Neuronal stem cell (in vitro differentiated cells): ENCODE data around the gene WDR18.
A peak's percentile ranks its signal among the peaks of the same experiment; 100 is the strongest.

Experiments used
- DNase-seq: peaks from one replicate; pipeline ENCODE4 v3.0.0-alpha.2; 2013; ENCODE audit warnings: low spot score
- H2AFZ ChIP-seq: one replicate; pipeline ENCODE4 v1.6.1; 2013; ENCODE audit warnings: mild to moderate bottlenecking, low read length, inconsistent platforms
- H2AK5ac ChIP-seq: 2 replicates; pipeline ENCODE4 v1.6.1; 2013; ENCODE audit warnings: low read depth, mild to moderate bottlenecking, inconsistent platforms, low read length, moderate library complexity, mixed read lengths
- H2BK120ac ChIP-seq: 2 replicates; pipeline ENCODE4 v1.6.1; 2013; ENCODE audit warnings: low read depth, mild to moderate bottlenecking, inconsistent platforms, low read length, moderate library complexity, mixed read lengths
- H2BK12ac ChIP-seq: one replicate; pipeline ENCODE4 v1.6.1; 2013; ENCODE audit warnings: low read length, inconsistent platforms
- H2BK15ac ChIP-seq: 2 replicates; pipeline ENCODE4 v1.6.1; 2013; ENCODE audit warnings: mild to moderate bottlenecking, low read length, inconsistent platforms, mixed read lengths
- H2BK5ac ChIP-seq: one replicate; pipeline ENCODE4 v1.6.1; 2013; ENCODE audit warnings: inconsistent platforms, mild to moderate bottlenecking, low read length, moderate library complexity
- H3K14ac ChIP-seq: one replicate; pipeline ENCODE4 v1.6.1; 2013; ENCODE audit warnings: low read length, inconsistent platforms
- H3K18ac ChIP-seq: 2 replicates; pipeline ENCODE4 v1.6.1; 2013; ENCODE audit warnings: low read length, inconsistent platforms
- H3K23ac ChIP-seq: 2 replicates; pipeline ENCODE4 v1.6.1; 2013; ENCODE audit warnings: low read depth, mild to moderate bottlenecking, mixed read lengths, low read length, inconsistent platforms; ENCODE audit not compliant: poor library complexity
- H3K27ac ChIP-seq: replicated peaks from 3 replicates; pipeline ENCODE4 v1.5.1; 2013; ENCODE audit warnings: low read length, inconsistent platforms
- H3K27me3 ChIP-seq, 3 experiments: 2 replicates each; pipeline ENCODE4 v1.6.1; 2013; ENCODE audit warnings: low read length in 3 of 3, mild to moderate bottlenecking in 2 of 3, inconsistent platforms in 1 of 3, low read depth in 1 of 3, mixed read lengths in 1 of 3, moderate library complexity in 1 of 3; ENCODE audit not compliant: control insufficient read depth in 3 of 3, insufficient read depth in 3 of 3
- H3K36me3 ChIP-seq, 2 donors: replicated peaks in 1 of 2; 2 replicates each; pipeline ENCODE4 v1.6.1; 2013; ENCODE audit warnings: low read length in 2 of 2; ENCODE audit not compliant: control insufficient read depth in 2 of 2, insufficient read depth in 2 of 2
- H3K4ac ChIP-seq: 2 replicates; pipeline ENCODE4 v1.6.1; 2013; ENCODE audit warnings: inconsistent platforms, mild to moderate bottlenecking, low read length, moderate library complexity
- H3K4me1 ChIP-seq, 2 donors: 1 replicate in 1 of 2; 2 replicates in 1 of 2; pipeline ENCODE4 v1.6.1; 2013; ENCODE audit warnings: low read length in 2 of 2, low read depth in 1 of 2; ENCODE audit not compliant: control insufficient read depth in 2 of 2, insufficient read depth in 1 of 2
- H3K4me2 ChIP-seq: one replicate; pipeline ENCODE4 v1.6.1; 2013; ENCODE audit warnings: mild to moderate bottlenecking, low read length, inconsistent platforms; ENCODE audit not compliant: insufficient read depth, poor library complexity, severe bottlenecking
- H3K4me3 ChIP-seq, 2 donors: 2 replicates each; pipeline ENCODE4 v1.5.1; 2013; ENCODE audit warnings: low read length in 2 of 2, mild to moderate bottlenecking in 2 of 2, inconsistent platforms in 1 of 2, moderate library complexity in 1 of 2
- H3K79me1 ChIP-seq: one replicate; pipeline ENCODE4 v1.6.1; 2013; ENCODE audit warnings: low read depth, mild to moderate bottlenecking, inconsistent platforms, low read length, moderate library complexity
- H3K9ac ChIP-seq: one replicate; pipeline ENCODE4 v1.6.1; 2013; ENCODE audit warnings: mild to moderate bottlenecking, low read depth, low read length, inconsistent platforms; ENCODE audit not compliant: poor library complexity
- H3K9me3 ChIP-seq, 2 donors: replicated peaks in 1 of 2; 2 replicates each; pipeline versions ENCODE3 to v1.6.1; 2013; ENCODE audit warnings: low read length in 2 of 2, mild to moderate bottlenecking in 2 of 2, inconsistent platforms in 1 of 2, low read depth in 1 of 2, mixed read lengths in 1 of 2, moderate library complexity in 1 of 2; ENCODE audit not compliant: control insufficient read depth in 2 of 2, insufficient read depth in 1 of 2
- H4K8ac ChIP-seq: one replicate; pipeline ENCODE4 v1.6.1; 2013; ENCODE audit warnings: low read depth, mild to moderate bottlenecking, inconsistent platforms, low read length, moderate library complexity
- H4K91ac ChIP-seq: one replicate; pipeline ENCODE4 v1.6.1; 2013; ENCODE audit warnings: low read length, low read depth, mild to moderate bottlenecking, inconsistent platforms; ENCODE audit not compliant: poor library complexity
- WGBS, 2 donors: extraction: QIAGEN DNeasy Blood & Tissue Kit; methylation state at CpG; one replicate each; pipeline ENCODE4 v1.1.7; 2013; ENCODE audit warnings: missing lambda C conversion rate in 2 of 2, mixed read lengths in 1 of 2; ENCODE audit not compliant: insufficient read length in 2 of 2, insufficient replicate concordance in 1 of 2; ENCODE audit errors: extremely low coverage in 2 of 2; 5-methylcytosine and 5-hydroxymethylcytosine counted together

Gene WDR18

DNA sequence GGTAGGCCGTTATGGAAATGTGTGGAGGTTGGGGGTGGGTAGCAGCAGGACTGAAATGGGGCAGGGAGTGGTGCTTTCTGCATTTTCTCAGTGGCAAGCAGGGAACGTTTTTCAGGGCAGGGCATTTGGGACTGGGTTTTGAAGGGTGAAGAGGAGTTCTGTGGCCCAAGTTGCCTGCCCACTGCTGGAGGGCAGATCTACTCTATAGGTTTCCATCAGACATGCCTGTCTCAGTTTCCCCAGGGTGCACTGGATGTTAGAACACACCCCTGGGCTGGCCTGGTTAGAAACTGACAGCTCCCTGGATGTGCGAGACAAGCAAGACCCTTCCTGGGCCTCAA, 15.2 kb downstream of the WDR18 start:
- Histone ChIP-seq H4K8ac (no peak overlapping the region), H3K18ac (no peak overlapping the region), H3K4me3 (no peak overlapping the region), H2BK120ac (no peak overlapping the region), H3K14ac (no peak overlapping the region), H3K27ac (no peak overlapping the region), H3K9ac (no peak overlapping the region), H2BK15ac (no peak overlapping the region), H2AK5ac (no peak overlapping the region), H3K4ac (no peak overlapping the region), H3K36me3 (peaks cover 0 to 5% of the 10 kb centered on the region in 2 donors), H3K4me2 (no peak overlapping the region), H2BK5ac (no peak overlapping the region), H3K27me3 (peaks cover 0 to 47% (median 17%) of the 10 kb centered on the region in 3 experiments), H3K79me1 (no peaks in the 10 kb centered on the region), H2AFZ (no peak overlapping the region), H3K9me3 (no peaks in the 10 kb centered on the region), H2BK12ac (no peak overlapping the region), H4K91ac (no peak overlapping the region), H3K23ac (no peak overlapping the region), H3K4me1 (peaks cover 8 to 11% of the 10 kb centered on the region in 2 donors)
- DNase-seq: no peak
- WGBS, 2 donors: no CpG with 5 or more reads among the region's 3 CpGs

DNA sequence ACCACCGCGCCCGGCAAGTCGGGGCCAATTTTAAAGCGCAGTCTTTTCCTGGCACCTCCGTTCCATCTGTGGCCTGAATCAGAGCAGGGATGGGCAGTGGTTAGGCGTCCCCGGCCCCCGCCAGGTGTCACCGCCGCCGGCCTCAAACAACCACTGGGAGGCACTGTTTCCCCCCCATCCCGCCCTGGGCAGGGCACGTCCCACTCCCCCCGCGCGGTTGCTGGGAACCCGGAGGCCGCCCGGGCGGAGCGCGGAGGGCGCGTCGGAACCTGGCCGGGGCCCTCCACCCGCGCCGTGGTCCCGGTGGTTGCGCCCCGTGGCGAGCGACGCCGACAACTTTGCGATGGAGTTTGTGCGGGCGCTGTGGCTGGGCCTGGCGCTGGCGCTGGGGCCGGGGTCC, 15.9 kb downstream of the WDR18 start, which contains the start of gene GRIN3B:
Gene GRIN3B, plus strand, starts transcription at position 325 of the 400 bp plus-strand sequence. Its CDS starts 19 bp downstream, at position 344.
- Histone ChIP-seq H3K9ac (peak within 1 kb of the TSS; percentile 81), H2BK15ac (peak within 1 kb of the TSS; percentile 49), H2BK120ac (peak within 1 kb of the TSS; percentile 17), H3K14ac (peak within 1 kb of the TSS; percentile 21), H3K27me3 (peaks cover 0 to 47% (median 17%) of the 10 kb centered on the region in 3 experiments), H2BK12ac (no peak within 1 kb of the TSS), H3K23ac (no peak within 1 kb of the TSS), H3K4me1 (peaks cover 8 to 11% of the 10 kb centered on the region in 2 donors), H3K4ac (no peak within 1 kb of the TSS), H4K91ac (no peak within 1 kb of the TSS), H2AK5ac (peak within 1 kb of the TSS; percentile 99), H4K8ac (no peak within 1 kb of the TSS), H3K9me3 (peaks cover 0 to under 1% of the 10 kb centered on the region in 2 donors), H3K4me2 (peak within 1 kb of the TSS; percentile 93), H3K79me1 (no peaks in the 10 kb centered on the region), H3K18ac (peak within 1 kb of the TSS; percentile 92), H3K27ac (no peak within 1 kb of the TSS), H2BK5ac (no peak within 1 kb of the TSS), H2AFZ (peak within 1 kb of the TSS; percentile 89), H3K36me3 (no peaks in the 10 kb centered on the region), H3K4me3 (peak within 1 kb of the TSS; percentile 45 to 88)
- DNase-seq: peak; percentile 60
- no CpG with 5 or more reads among the region's 43 CpGs for WGBS, 2 donors

GRCh38 chr19:1000591-1001537, 16.7 kb downstream of the WDR18 start:
- no CpG with 5 or more reads among the region's 73 CpGs for WGBS, 2 donors
- no peak overlapping the region for H3K4ac ChIP-seq
- H3K9me3 ChIP-seq: peaks cover 0 to 2% of the 10 kb centered on the region in 2 donors
- no peaks in the 10 kb centered on the region for H3K36me3 ChIP-seq
- H3K4me2 ChIP-seq: peak overlapping the region; percentile 93
- peak overlapping the region; percentile 45 to 88 for H3K4me3 ChIP-seq
- peak overlapping the region; percentile 99 for H2AK5ac ChIP-seq
- H4K8ac ChIP-seq: no peak overlapping the region
- H2BK15ac ChIP-seq: peak overlapping the region; percentile 49
- no peak overlapping the region for H2BK12ac ChIP-seq
- no peak overlapping the region for H4K91ac ChIP-seq
- H3K14ac ChIP-seq: peak overlapping the region; percentile 21
- no peak overlapping the region for H3K27ac ChIP-seq
- peak overlapping the region; percentile 81 for H3K9ac ChIP-seq
- peak overlapping the region; percentile 17 for H2BK120ac ChIP-seq
- peaks cover 8 to 11% of the 10 kb centered on the region in 2 donors for H3K4me1 ChIP-seq
- H3K27me3 ChIP-seq: peaks cover 0 to 46% (median 17%) of the 10 kb centered on the region in 3 experiments
- peak overlapping the region; percentile 90 for H3K18ac ChIP-seq
- no peak for DNase-seq
- no peak overlapping the region for H3K23ac ChIP-seq
- peak overlapping the region; percentile 78 for H2AFZ ChIP-seq
- no peaks in the 10 kb centered on the region for H3K79me1 ChIP-seq
- H2BK5ac ChIP-seq: no peak overlapping the region

GRCh38 chr19:1001538-1002166, 17.5 kb downstream of the WDR18 start:
- H3K4me2 ChIP-seq: peak overlapping the region; percentile 18

More at GRCh38 chr19:1001538-1002166, 17.5 kb downstream of the WDR18 start:
- Histone ChIP-seq H4K8ac (no peak overlapping the region), H2AFZ (peak overlapping the region; percentile 78), H3K27ac (no peak overlapping the region), H3K4me1 (peaks cover 5 to 8% of the 10 kb centered on the region in 2 donors), H3K4me3 (no peak overlapping the region), H2BK5ac (no peak overlapping the region), H3K4ac (no peak overlapping the region), H4K91ac (no peak overlapping the region), H3K36me3 (no peaks in the 10 kb centered on the region), H3K27me3 (peaks cover 0 to 39% (median 17%) of the 10 kb centered on the region in 3 experiments), H3K9ac (no peak overlapping the region), H3K14ac (no peak overlapping the region), H2BK12ac (no peak overlapping the region), H2AK5ac (peak overlapping the region; percentile 99), H3K18ac (peak overlapping the region; percentile 48), H2BK15ac (no peak overlapping the region), H2BK120ac (peak overlapping the region; percentile 17), H3K79me1 (no peaks in the 10 kb centered on the region), H3K23ac (peak overlapping the region; percentile 55), H3K9me3 (peaks cover 0 to 4% of the 10 kb centered on the region in 2 donors)
- no CpG with 5 or more reads among the region's 20 CpGs for WGBS, 2 donors
- peak; percentile 65 for DNase-seq
